ENCODE measurements around the gene DGKZ. TPM values are rescaled to one million over a fixed set of nuclear protein-coding genes. Genes with fewer than 3 reads are reported as not detected.

DGKZ gene
- total and polyA plus RNA-seq, 4 donors, result 4.6 to 24.3 (median 14.4) TPM

- 97% methylated on average over 5 of the region's 5 CpGs for WGBS
- Histone ChIP-seq H3K27me3 (ENCODE audit: control insufficient read depth in 4 of 4, insufficient read depth in 4 of 4, low read length in 3 of 4) (no peaks in the 10 kb centered on the region), H3K36me3 (ENCODE audit: control insufficient read depth in 4 of 4, insufficient read depth in 3 of 4, low read depth in 1 of 4, low read length in 3 of 4) (peaks cover 5 to 39% (median 20%) of the 10 kb centered on the region in 4 donors)
These were observed 67.2 kb downstream of the DGKZ start for GRCh38 chr11:46414466-46414796.

DNA sequence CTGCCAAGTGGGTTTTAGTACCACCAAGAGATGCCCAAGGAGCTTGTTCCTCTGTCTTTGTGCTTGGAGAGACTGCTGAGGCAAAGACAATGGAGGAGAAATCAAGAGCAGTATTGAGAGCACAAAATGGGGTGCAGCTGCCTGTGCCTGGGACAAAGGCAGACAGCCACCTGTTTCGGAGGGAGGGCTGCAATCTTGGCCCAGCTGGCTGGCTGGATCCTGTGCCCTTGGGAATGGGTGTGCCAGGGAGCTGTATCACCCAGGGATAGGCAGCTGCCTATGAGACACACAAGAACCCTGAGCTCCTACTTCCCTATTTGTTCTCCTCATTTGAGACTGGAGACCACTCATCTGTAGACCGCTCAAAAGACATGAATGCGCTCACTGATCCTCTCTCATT lies 67.6 kb downstream of the DGKZ start:
- DNase-seq (ENCODE audit: low spot score), result no peak
- no peaks in the 10 kb centered on the region for H3K9me3 ChIP-seq (ENCODE audit: control insufficient read depth in 4 of 4, low read length in 3 of 4)
- H3K27me3 ChIP-seq (ENCODE audit: control insufficient read depth in 4 of 4, insufficient read depth in 4 of 4, low read length in 3 of 4), result no peaks in the 10 kb centered on the region
- H3K36me3 ChIP-seq (ENCODE audit: control insufficient read depth in 4 of 4, insufficient read depth in 3 of 4, low read depth in 1 of 4, low read length in 3 of 4), result peaks cover 3 to 34% (median 17%) of the 10 kb centered on the region in 4 donors
- no peak overlapping the region for H3K4me3 ChIP-seq (ENCODE audit: low read depth in 1 of 3, low read length in 3 of 3)
- H3K4me1 ChIP-seq (ENCODE audit: control insufficient read depth in 4 of 4, insufficient read depth in 4 of 4, low read length in 3 of 4), result no peaks in the 10 kb centered on the region
- no peak for TF ChIP-seq ZBTB33 (IDR thresholded peaks at IDR 0.05)
- TF ChIP-seq RAD21 (IDR thresholded peaks at IDR 0.05), result no peak
- TF ChIP-seq, protein P1, sequence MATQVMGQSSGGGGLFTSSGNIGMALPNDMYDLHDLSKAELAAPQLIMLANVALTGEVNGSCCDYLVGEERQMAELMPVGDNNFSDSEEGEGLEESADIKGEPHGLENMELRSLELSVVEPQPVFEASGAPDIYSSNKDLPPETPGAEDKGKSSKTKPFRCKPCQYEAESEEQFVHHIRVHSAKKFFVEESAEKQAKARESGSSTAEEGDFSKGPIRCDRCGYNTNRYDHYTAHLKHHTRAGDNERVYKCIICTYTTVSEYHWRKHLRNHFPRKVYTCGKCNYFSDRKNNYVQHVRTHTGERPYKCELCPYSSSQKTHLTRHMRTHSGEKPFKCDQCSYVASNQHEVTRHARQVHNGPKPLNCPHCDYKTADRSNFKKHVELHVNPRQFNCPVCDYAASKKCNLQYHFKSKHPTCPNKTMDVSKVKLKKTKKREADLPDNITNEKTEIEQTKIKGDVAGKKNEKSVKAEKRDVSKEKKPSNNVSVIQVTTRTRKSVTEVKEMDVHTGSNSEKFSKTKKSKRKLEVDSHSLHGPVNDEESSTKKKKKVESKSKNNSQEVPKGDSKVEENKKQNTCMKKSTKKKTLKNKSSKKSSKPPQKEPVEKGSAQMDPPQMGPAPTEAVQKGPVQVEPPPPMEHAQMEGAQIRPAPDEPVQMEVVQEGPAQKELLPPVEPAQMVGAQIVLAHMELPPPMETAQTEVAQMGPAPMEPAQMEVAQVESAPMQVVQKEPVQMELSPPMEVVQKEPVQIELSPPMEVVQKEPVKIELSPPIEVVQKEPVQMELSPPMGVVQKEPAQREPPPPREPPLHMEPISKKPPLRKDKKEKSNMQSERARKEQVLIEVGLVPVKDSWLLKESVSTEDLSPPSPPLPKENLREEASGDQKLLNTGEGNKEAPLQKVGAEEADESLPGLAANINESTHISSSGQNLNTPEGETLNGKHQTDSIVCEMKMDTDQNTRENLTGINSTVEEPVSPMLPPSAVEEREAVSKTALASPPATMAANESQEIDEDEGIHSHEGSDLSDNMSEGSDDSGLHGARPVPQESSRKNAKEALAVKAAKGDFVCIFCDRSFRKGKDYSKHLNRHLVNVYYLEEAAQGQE (IDR thresholded peaks at IDR 0.05), result no peak
- TF ChIP-seq, protein P2, sequence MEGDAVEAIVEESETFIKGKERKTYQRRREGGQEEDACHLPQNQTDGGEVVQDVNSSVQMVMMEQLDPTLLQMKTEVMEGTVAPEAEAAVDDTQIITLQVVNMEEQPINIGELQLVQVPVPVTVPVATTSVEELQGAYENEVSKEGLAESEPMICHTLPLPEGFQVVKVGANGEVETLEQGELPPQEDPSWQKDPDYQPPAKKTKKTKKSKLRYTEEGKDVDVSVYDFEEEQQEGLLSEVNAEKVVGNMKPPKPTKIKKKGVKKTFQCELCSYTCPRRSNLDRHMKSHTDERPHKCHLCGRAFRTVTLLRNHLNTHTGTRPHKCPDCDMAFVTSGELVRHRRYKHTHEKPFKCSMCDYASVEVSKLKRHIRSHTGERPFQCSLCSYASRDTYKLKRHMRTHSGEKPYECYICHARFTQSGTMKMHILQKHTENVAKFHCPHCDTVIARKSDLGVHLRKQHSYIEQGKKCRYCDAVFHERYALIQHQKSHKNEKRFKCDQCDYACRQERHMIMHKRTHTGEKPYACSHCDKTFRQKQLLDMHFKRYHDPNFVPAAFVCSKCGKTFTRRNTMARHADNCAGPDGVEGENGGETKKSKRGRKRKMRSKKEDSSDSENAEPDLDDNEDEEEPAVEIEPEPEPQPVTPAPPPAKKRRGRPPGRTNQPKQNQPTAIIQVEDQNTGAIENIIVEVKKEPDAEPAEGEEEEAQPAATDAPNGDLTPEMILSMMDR (IDR thresholded peaks at IDR 0.05; ENCODE audit: low read depth, low read length, missing input control), result no peak
- no peak for TF ChIP-seq RXRA (IDR thresholded peaks at IDR 0.05)
- TF ChIP-seq HNF4G (IDR thresholded peaks at IDR 0.05), result no peak
- no peak for TF ChIP-seq NR2F2 (IDR thresholded peaks at IDR 0.05)
- no peak for TF ChIP-seq HNF4A (conservative IDR thresholded peaks at IDR 0.05)
- TF ChIP-seq FOXA2 (IDR thresholded peaks at IDR 0.05), result no peak
- TF ChIP-seq GABPA (IDR thresholded peaks at IDR 0.05 in 1 of 2, conservative IDR thresholded peaks at IDR 0.05 in 1 of 2), result no peak
- TF ChIP-seq SP1 (IDR thresholded peaks at IDR 0.05), result no peak
- TF ChIP-seq JUND (IDR thresholded peaks at IDR 0.05), result no peak
- H3K27ac ChIP-seq (ENCODE audit: low read depth in 1 of 2, low read length in 2 of 2), result no peak overlapping the region
- WGBS, result 63% methylated on average over 3 of the region's 3 CpGs
- no peak overlapping the region for H3K9ac ChIP-seq (ENCODE audit: low read depth in 1 of 2, low read length in 2 of 2)

More at GRCh38 chr11:46414466-46414796, 67.2 kb downstream of the DGKZ start:
- TF ChIP-seq, protein P2 (IDR thresholded peaks at IDR 0.05; ENCODE audit: low read depth, low read length, missing input control), result no peak
- TF ChIP-seq RAD21 (IDR thresholded peaks at IDR 0.05), result no peak
- TF ChIP-seq, protein P1 (IDR thresholded peaks at IDR 0.05), result no peak
- no peak for TF ChIP-seq MAX (IDR thresholded peaks at IDR 0.05)
- Histone ChIP-seq H3K9me3 (ENCODE audit: control insufficient read depth in 4 of 4, low read length in 3 of 4) (no peaks in the 10 kb centered on the region), H3K4me1 (ENCODE audit: control insufficient read depth in 4 of 4, insufficient read depth in 4 of 4, low read length in 3 of 4) (no peaks in the 10 kb centered on the region), H3K9ac (ENCODE audit: low read depth in 1 of 2, low read length in 2 of 2) (no peak overlapping the region), H3K4me3 (ENCODE audit: low read depth in 1 of 3, low read length in 3 of 3) (no peak overlapping the region), H3K27ac (ENCODE audit: low read depth in 1 of 2, low read length in 2 of 2) (no peak overlapping the region)
- no peak for DNase-seq (ENCODE audit: low spot score)

Measured in liver (tissue), 9 donors.